KMS-11 (cell line): ENCODE data around the gene LOXHD1.

Source experiments
- H2AFZ ChIP-seq: fragments of 200-600 bp; sonication (generic); 2 replicates; pipeline ENCODE4 v1.6.1; 2016; ENCODE audit warnings: antibody characterized with exemption, mixed run types, low read depth
- H3K27ac ChIP-seq: fragments of 200-600 bp; sonication (generic); 2 replicates; pipeline ENCODE4 v1.6.1; 2016; ENCODE audit warnings: mild to moderate bottlenecking, mixed run types
- H3K27me3 ChIP-seq: fragments of 200-600 bp; sonication (generic); 2 replicates; pipeline ENCODE4 v1.6.1; 2017; ENCODE audit warnings: mild to moderate bottlenecking, low read depth, mixed run types, moderate library complexity; ENCODE audit not compliant: insufficient read depth
- H3K36me3 ChIP-seq: fragments of 200-600 bp; sonication (generic); 2 replicates; pipeline ENCODE4 v1.6.1; 2017; ENCODE audit warnings: mild to moderate bottlenecking, mixed run types; ENCODE audit not compliant: insufficient read depth
- H3K4me1 ChIP-seq: fragments of 200-600 bp; sonication (generic); 2 replicates; pipeline ENCODE4 v1.6.1; 2016; ENCODE audit warnings: mild to moderate bottlenecking, low read depth, mixed run types; ENCODE audit not compliant: poor library complexity, severe bottlenecking
- H3K4me2 ChIP-seq: fragments of 200-600 bp; sonication (generic); 2 replicates; pipeline ENCODE4 v1.7.0; 2016; ENCODE audit warnings: mild to moderate bottlenecking, mixed run types
- H3K4me3 ChIP-seq: fragments of 200-600 bp; sonication (generic); IDR thresholded peaks from 2 replicates; pipeline ENCODE4 v1.6.1; 2017; ENCODE audit warnings: low read depth, low read length, mixed read lengths; ENCODE audit not compliant: insufficient read depth
- H3K79me2 ChIP-seq: fragments of 200-600 bp; sonication (generic); 2 replicates; pipeline ENCODE4 v1.6.1; 2016; ENCODE audit warnings: low read depth, mixed run types; ENCODE audit not compliant: insufficient read depth
- H3K9ac ChIP-seq: fragments of 200-600 bp; sonication (generic); 2 replicates; pipeline ENCODE4 v1.6.1; 2016; ENCODE audit warnings: mild to moderate bottlenecking, mixed run types
- H4K20me1 ChIP-seq: fragments of 200-600 bp; sonication (generic); 2 replicates; pipeline ENCODE4 v1.6.1; 2016; ENCODE audit warnings: mild to moderate bottlenecking, mixed run types; ENCODE audit not compliant: insufficient read depth
- CTCF ChIP-seq: fragments of 200-600 bp; sonication (generic); conservative IDR thresholded peaks from 2 replicates; pipeline ENCODE4 v1.6.1; 2017; ENCODE audit warnings: low read depth, mild to moderate bottlenecking, antibody characterized with exemption, low read length, moderate library complexity, mixed read lengths

The LOXHD1 gene

DNA sequence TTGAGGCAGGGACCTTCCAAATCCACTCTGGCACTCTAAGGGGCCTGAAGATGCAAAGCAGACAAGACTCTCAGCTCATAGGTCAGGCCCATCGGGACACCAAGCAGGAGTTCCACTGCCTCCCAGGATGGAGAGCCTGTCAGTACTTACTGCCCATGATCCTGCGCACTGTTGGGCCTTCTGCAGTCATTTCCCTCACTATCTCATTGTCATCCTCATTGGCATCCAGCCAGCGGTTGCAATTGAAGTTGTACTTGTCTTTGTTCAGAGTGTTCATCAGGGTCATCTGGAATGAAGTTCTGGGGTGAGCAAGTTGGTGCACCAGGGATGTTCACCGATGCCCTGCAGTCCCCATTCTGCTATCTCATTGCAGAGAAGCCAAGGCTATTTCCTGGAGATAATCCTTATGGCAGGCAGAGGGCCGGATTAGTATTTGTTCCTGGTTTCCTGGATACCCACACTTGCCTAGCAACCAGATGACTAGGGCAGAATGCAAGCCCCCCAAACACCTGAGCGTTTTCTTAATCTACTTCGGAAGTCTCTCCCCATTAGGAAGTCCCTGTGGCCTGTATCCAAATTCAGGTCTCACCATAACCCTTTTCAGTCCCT is 65.1 kb downstream of the LOXHD1 start:
- Histone ChIP-seq H4K20me1 (no peaks in the 10 kb centered on the region), H3K9ac (no peak overlapping the region), H3K4me3 (no peak overlapping the region), H3K4me1 (peaks cover 24% of the 10 kb centered on the region), H3K79me2 (no peaks in the 10 kb centered on the region), H3K27me3 (no peaks in the 10 kb centered on the region), H3K4me2 (no peak overlapping the region), H3K36me3 (no peaks in the 10 kb centered on the region), H3K27ac (no peak overlapping the region), H2AFZ (no peak overlapping the region)
- no peak for TF ChIP-seq CTCF

GRCh38 chr18:46590103-46590502 is 66.9 kb downstream of the LOXHD1 start:
- H3K4me3 ChIP-seq, result no peak overlapping the region
- H3K27ac ChIP-seq, result no peak overlapping the region
- no peaks in the 10 kb centered on the region for H3K36me3 ChIP-seq
- no peak overlapping the region for H3K4me2 ChIP-seq
- peaks cover 6% of the 10 kb centered on the region for H3K4me1 ChIP-seq
- no peaks in the 10 kb centered on the region for H4K20me1 ChIP-seq
- no peaks in the 10 kb centered on the region for H3K27me3 ChIP-seq
- H3K9ac ChIP-seq, result no peak overlapping the region
- H2AFZ ChIP-seq, result no peak overlapping the region
- H3K79me2 ChIP-seq, result no peaks in the 10 kb centered on the region
- TF ChIP-seq CTCF, result no peak

- no peak overlapping the region for H2AFZ ChIP-seq
- H3K4me2 ChIP-seq, result no peak overlapping the region
- H3K9ac ChIP-seq, result no peak overlapping the region
- H3K27me3 ChIP-seq, result no peaks in the 10 kb centered on the region
- H3K27ac ChIP-seq, result no peak overlapping the region
- TF ChIP-seq CTCF, result no peak
- no peaks in the 10 kb centered on the region for H4K20me1 ChIP-seq
- H3K4me1 ChIP-seq, result no peaks in the 10 kb centered on the region
- H3K4me3 ChIP-seq, result no peak overlapping the region
- no peaks in the 10 kb centered on the region for H3K79me2 ChIP-seq
- no peaks in the 10 kb centered on the region for H3K36me3 ChIP-seq
These were observed 67.9 kb downstream of the LOXHD1 start for GRCh38 chr18:46588971-46589660.

DNA sequence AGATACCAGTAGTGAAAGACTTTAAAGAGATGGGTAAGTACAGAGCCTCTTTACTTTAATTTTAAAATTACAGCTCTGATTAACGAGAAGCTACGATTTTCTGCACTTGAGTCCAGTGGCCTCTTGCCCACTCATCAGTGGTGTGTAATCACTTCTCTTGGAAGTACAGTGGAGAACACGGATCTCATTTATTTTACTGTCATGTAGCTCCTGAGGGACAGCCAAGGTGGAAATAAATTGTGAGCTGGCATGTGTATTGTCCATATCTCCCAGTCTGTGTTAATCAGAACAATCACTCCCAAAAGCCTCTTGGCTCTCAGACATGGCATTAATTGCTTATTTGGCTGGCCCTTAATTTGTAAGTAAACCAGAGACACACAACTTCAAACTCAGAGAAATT is 69.4 kb downstream of the LOXHD1 start:
- Histone ChIP-seq H3K27me3 (no peaks in the 10 kb centered on the region), H3K4me1 (no peaks in the 10 kb centered on the region), H2AFZ (no peak overlapping the region), H3K36me3 (no peaks in the 10 kb centered on the region), H3K4me3 (no peak overlapping the region), H3K9ac (no peak overlapping the region), H3K4me2 (no peak overlapping the region), H3K79me2 (no peaks in the 10 kb centered on the region), H3K27ac (no peak overlapping the region), H4K20me1 (no peaks in the 10 kb centered on the region)
- TF ChIP-seq CTCF, result no peak
